HUES64 (cell line): ENCODE data around the gene MVB12A.

ENCODE experiments used
- H3K27ac ChIP-seq: 2 replicates; pipeline ENCODE4 v1.7.0; 2013; ENCODE audit warnings: low read depth, low read length, inconsistent platforms
- H3K27me3 ChIP-seq: 2 replicates; pipeline ENCODE4 v1.6.1; 2013; ENCODE audit warnings: mild to moderate bottlenecking, low read length; ENCODE audit not compliant: insufficient read depth
- H3K36me3 ChIP-seq: 2 replicates; pipeline ENCODE4 v1.6.1; 2013; ENCODE audit warnings: mild to moderate bottlenecking, low read length; ENCODE audit not compliant: insufficient read depth
- H3K4me1 ChIP-seq: 2 replicates; pipeline ENCODE4 v1.6.1; 2013; ENCODE audit warnings: mild to moderate bottlenecking, low read length, moderate library complexity; ENCODE audit not compliant: insufficient read depth
- H3K4me3 ChIP-seq: 2 replicates; pipeline ENCODE4 v1.5.1; 2013; ENCODE audit warnings: mild to moderate bottlenecking, low read length, moderate library complexity
- H3K9ac ChIP-seq: 2 replicates; pipeline ENCODE4 v1.6.1; 2013; ENCODE audit warnings: mild to moderate bottlenecking, low read depth, low read length
- H3K9me3 ChIP-seq: 2 replicates; pipeline ENCODE4 v1.6.1; 2013; ENCODE audit warnings: low read depth, low read length; ENCODE audit not compliant: insufficient read depth
- WGBS: fragments of 150-250, 120-280 bp; methylation state at CpG from one replicate; pipeline ENCODE4 v1.1.7; 2013; ENCODE audit warnings: missing lambda C conversion rate; 5-methylcytosine and 5-hydroxymethylcytosine counted together

The MVB12A gene

DNA sequence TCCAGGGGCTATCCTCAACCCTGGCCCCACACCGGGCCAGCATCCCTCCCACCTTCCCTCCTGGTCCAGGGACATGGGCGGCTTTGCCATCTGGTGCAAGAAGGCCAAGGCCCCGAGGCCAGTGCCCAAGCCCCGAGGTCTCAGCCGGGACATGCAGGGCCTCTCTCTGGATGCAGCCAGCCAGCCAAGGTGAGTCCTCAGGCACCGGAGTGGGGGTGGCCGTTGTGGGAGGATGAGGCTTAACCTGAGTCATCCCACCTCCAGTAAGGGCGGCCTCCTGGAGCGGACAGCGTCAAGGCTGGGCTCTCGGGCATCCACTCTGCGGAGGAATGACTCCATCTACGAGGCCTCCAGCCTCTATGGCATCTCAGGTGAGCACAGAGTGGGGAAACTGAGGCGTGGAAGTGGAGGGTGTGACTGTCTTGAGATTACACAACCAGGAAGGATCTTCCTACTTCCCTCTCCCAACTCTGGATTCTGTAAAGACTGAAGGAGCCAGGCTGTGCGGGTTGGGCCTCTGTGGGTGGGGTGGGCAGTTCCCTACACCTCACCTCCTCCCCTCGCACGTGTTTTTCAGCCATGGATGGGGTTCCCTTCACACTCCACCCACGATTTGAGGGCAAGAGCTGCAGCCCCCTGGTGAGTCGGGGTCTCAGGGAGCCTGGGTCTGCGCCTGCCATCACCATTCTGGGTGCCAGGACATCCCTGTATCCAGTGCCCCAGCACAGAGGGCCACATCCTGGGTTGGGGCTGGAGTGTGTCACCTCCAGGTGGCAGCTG lies 3.8 kb downstream of the MVB12A start:
- WGBS = 91% methylated on average over 18 of the region's 20 CpGs
- Histone ChIP-seq H3K9ac (no peak overlapping the region), H3K4me3 (no peak overlapping the region)

DNA sequence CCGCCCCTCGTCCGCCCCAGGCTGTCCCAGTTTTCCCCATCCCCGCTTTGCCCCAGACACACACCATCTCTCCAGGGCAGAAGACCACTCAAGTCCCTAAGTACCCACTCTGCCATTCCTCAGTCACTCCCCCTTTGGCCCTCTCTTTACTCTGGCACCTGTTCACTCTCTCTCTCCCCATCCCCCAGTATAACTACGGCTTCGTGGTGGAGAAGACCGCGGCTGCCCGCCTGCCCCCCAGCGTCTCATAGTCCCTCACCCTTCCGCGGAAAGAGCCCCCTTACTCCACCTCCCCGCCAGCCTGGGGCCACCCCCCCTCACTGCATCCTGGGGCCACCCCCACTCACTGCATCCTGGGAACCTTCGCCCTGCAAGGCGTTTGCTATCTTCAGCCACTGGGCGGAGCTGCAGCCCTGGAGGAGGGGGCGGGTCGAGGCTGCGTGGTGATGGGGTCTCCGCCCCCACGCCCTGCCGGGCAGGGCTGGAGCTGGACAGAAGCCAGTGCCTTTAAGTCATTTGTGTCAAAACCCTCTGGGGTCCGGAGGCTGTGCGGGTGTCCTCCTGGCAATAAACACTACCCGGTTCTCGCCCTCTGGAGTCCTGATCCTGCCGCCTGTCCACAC lies 5.0 kb downstream of the MVB12A start:
- Histone ChIP-seq H3K27ac (no peak overlapping the region), H3K9me3 (no peaks in the 10 kb centered on the region), H3K27me3 (no peaks in the 10 kb centered on the region), H3K36me3 (no peaks in the 10 kb centered on the region; the same call in none of the 2 replicates), H3K4me3 (peak overlapping the region; percentile 46), H3K9ac (0 out of 2 replicates have a peak overlapping the region, but pooled peaks have one; percentile 14), H3K4me1 (peaks cover 4% of the 10 kb centered on the region; the same call in 1 of the 2 replicates)
- WGBS = 13% methylated on average over 27 of the region's 27 CpGs

More for the DNA sequence above, 3.8 kb downstream of the MVB12A start:
- Histone ChIP-seq H3K36me3 (no peaks in the 10 kb centered on the region; the same call in none of the 2 replicates), H3K27me3 (no peaks in the 10 kb centered on the region), H3K9me3 (no peaks in the 10 kb centered on the region), H3K27ac (no peak overlapping the region), H3K4me1 (peaks cover 11% of the 10 kb centered on the region; the same call in 1 of the 2 replicates)

DNA sequence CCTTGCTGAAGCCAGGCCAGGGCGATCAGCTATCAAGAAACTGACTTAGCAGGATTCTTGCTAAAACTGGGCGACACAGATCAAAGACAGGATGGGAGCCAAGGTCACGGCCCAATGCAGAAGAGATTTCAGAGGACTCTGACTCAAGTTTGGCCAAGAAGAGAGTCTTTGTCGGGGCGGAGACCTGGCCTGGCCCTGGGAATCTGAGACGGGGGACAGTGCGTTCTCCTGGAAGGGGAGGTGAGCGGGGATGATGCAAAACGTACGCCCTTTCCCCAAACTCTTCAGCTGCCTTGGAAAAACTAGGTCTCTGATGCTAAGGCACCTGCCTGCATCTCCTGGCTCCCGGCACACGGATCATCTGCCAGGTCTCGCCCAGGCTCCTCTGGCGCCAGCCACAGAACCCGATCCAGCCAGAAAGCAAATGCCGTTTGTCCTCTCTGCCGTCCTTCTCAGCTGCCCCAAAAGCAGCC lies 9.8 kb downstream of the MVB12A start:
- 89% methylated on average over 17 of the region's 17 CpGs for WGBS
- Histone ChIP-seq H3K9me3 (no peaks in the 10 kb centered on the region), H3K27me3 (no peaks in the 10 kb centered on the region), H3K4me3 (no peak overlapping the region), H3K4me1 (peaks cover under 1% of the 10 kb centered on the region; the same call in 1 of the 2 replicates), H3K9ac (no peak overlapping the region), H3K27ac (no peak overlapping the region), H3K36me3 (no peaks in the 10 kb centered on the region)

DNA sequence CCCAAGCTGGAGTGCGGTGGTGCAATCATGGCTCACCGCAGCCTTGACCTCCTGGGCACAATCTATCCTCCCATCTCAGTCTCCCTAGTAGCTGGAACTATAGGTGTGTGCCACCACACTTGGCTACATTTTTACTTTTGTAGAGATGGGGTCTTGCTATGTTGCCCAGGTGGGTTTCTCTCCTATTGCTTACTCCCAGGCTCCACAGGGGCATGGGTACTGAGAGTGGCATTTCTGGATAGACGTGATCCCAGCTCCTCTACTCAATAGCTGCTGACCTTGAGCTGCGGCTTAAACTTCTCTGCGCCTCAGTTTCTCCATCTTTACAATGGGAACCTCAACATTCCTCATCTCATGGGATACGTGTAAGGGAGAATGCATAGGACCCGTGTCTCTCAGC lies 11.6 kb downstream of the MVB12A start:
- H3K4me3 ChIP-seq = no peak overlapping the region
- no peak overlapping the region for H3K27ac ChIP-seq
- no peak overlapping the region for H3K9ac ChIP-seq
- WGBS = 92% methylated on average over 7 of the region's 7 CpGs
- H3K4me1 ChIP-seq = no peaks in the 10 kb centered on the region
- H3K27me3 ChIP-seq = no peaks in the 10 kb centered on the region
- H3K9me3 ChIP-seq = no peaks in the 10 kb centered on the region
- no peaks in the 10 kb centered on the region for H3K36me3 ChIP-seq

DNA sequence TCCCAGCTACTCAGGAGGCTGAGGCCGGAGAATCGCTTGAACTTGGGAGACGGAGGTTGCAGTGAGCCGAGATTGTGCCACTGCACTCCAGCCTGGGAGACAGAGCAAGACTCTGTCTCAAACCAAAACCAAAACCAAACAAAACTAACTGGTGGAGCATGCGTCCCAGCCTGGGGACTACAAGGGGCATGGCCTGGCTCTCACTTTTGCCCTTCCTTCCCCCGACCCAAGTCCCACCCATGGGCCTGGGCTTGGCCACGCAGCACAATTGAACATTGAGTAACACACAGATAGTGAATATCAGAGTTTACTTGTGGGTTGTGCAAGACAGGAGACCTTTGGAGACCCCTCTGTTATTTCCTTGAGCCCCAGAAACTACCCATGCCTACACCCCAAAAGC lies 15.4 kb downstream of the MVB12A start:
- Histone ChIP-seq H3K36me3 (no peaks in the 10 kb centered on the region), H3K9me3 (no peaks in the 10 kb centered on the region), H3K9ac (no peak overlapping the region), H3K4me1 (no peaks in the 10 kb centered on the region), H3K27ac (no peak overlapping the region), H3K4me3 (no peak overlapping the region), H3K27me3 (no peaks in the 10 kb centered on the region)
- 94% methylated on average over 7 of the region's 7 CpGs for WGBS

DNA sequence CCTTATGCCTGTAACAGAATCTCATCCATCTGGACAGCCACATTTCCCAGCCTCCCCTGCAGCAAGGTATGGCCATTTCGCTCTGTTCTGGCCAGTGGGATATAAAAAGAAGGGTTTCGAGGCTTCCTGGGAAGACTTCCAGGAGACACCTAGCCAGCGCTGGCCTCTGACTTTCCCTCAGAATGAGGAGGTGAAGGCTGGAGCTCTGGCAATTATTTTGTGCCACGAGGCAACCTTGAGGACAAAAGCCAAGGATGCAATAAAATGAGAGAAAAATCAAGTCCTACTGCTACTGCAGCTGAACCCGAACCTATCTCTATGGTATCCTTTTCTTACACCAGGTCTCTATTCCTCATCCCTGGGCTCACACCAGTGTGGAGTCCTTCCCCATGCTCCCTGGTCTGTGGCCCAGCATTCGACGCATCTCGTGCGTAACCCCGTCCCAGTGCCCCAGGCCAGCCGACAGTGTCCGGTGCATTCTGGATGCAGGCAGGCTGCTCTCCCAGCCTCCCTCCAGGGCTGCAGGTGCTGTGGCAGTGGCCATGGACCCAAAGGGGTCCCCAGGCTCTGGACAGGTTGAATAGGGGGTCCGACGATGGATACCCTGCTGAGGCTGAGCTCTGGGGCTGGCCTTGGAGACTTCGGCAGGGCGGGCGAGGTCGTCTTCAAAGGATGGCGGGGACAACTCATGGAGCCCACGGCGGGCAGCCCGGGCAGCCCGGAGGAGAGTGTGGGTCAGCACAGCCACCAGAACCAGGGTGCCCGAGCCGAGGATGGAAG lies 16.4 kb downstream of the MVB12A start:
- H3K4me3 ChIP-seq = no peak overlapping the region
- no peaks in the 10 kb centered on the region for H3K9me3 ChIP-seq
- no peak overlapping the region for H3K27ac ChIP-seq
- H3K4me1 ChIP-seq = no peaks in the 10 kb centered on the region
- no peaks in the 10 kb centered on the region for H3K27me3 ChIP-seq
- H3K9ac ChIP-seq = no peak overlapping the region
- WGBS = 92% methylated on average over 24 of the region's 25 CpGs
- H3K36me3 ChIP-seq = no peaks in the 10 kb centered on the region

DNA sequence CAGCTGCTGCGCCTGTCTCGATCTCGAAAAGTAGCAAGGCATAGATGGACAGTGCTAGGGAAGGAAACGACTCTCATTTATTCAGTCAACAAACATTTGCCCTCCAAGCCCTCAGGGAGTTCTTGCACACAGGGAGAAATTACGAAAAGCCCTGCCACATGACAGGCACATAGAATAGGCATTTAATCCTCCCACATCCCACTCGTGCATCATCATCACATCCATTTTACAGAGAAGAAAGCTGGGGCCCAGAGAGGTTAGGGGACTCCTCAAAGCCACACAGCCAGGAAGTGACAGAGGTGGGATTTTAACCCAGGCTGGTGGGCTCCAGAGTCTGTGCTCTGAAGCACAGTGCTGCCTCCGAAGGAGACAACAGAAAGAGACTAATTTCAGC lies 17.0 kb downstream of the MVB12A start:
- no peak overlapping the region for H3K27ac ChIP-seq
- H3K4me3 ChIP-seq = no peak overlapping the region
- no peaks in the 10 kb centered on the region for H3K27me3 ChIP-seq
- H3K4me1 ChIP-seq = no peaks in the 10 kb centered on the region
- H3K36me3 ChIP-seq = no peaks in the 10 kb centered on the region
- no peak overlapping the region for H3K9ac ChIP-seq
- H3K9me3 ChIP-seq = no peaks in the 10 kb centered on the region
- whole genome bisulfite sequencing = 87% methylated on average over 7 of the region's 7 CpGs

DNA sequence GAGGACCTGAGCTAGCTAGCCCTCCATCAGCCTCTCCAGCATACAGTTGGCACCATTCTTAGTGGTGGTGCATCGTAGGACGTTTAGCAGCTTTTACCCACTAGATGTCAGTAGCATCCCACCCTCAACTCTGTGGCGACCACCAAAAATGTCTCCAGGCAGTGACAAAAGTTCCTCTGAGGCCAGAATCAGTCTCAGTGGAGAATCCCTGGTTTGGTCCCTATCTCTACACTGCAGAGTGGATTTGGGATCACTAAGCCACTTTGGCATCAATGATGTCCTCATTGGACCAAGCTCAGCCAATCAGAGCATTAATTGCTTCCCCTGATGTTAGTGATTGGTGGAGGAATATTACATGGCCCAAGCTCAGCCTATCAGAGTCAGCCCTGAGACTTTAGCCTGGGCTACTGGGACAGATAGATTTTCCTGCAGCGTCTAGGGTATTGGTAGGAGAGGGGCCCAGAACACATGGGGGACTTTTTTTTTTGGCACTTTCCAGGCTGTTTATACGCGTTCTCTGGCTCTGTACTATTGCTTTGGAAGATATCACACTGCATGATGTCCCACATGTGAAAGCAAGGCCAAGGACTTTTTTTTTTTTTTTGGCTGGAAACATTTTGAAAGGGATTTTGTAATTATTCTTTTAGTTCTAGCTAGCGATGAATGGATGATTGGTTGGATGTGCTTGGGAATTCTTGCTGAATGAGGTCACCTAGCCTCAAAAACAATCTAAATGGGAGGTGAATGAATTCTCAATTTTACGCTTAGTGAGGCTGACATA lies 21.6 kb downstream of the MVB12A start:
- Histone ChIP-seq H3K36me3 (no peaks in the 10 kb centered on the region), H3K27ac (no peak overlapping the region), H3K9ac (no peak overlapping the region), H3K9me3 (no peaks in the 10 kb centered on the region), H3K27me3 (peaks cover 5% of the 10 kb centered on the region), H3K4me3 (no peak overlapping the region), H3K4me1 (no peaks in the 10 kb centered on the region)
- 70% methylated on average over 8 of the region's 8 CpGs for WGBS

DNA sequence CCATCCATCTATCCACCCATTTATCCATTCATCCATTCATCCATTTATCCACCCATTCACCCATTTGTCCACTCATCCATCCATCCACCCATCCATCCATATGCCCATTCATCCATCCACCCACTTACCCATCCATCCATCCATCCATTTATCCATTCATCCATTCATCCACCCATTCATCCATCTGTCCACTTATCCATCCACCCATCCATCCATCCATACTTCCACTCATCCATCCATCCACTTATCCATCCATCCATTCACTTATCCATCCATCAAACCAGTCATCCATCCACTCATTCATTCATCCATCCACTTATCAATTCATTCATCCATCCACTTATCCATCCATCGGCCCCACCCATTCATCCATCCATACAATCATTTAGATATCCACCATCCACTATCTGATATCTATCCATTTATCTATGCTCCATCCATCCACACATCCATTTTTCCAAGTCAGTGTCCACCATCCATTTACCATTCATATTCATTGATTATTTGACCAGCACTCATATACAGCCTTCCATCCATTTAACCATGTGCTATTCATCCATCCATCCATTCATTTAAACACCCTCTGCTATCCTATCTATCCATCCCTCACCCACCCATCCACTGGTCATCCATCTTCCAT lies 25.8 kb downstream of the MVB12A start:
- Histone ChIP-seq H3K4me3 (no peak overlapping the region), H3K27me3 (peaks cover 20% of the 10 kb centered on the region), H3K4me1 (no peaks in the 10 kb centered on the region), H3K9me3 (no peaks in the 10 kb centered on the region), H3K27ac (no peak overlapping the region), H3K36me3 (no peaks in the 10 kb centered on the region), H3K9ac (no peak overlapping the region)
- 87% methylated on average over 1 of the region's 1 CpG for WGBS

DNA sequence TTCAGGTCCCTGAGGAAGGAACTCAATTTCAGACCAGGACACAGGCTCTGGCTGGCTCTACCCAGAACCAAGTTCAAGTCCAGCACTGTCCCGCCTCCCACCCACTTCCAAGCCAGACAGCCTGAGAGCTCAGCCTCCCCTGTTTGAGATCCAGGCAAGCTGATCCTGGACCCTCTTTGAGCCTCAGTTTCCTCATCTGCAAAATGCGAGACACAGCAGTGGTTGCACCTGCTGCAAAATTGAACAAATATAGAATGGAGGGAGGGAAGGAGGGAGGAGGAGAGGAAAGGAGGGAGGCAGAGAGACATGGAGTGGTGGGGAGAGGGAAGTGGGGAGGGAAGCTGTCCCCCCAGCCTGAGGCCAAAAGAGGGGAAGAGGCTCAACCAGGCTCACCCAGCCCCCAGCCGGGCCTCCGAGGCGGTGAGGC lies 27.9 kb downstream of the MVB12A start:
- H3K27ac ChIP-seq = no peak overlapping the region
- no peaks in the 10 kb centered on the region for H3K9me3 ChIP-seq
- peak overlapping the region; percentile 57 for H3K9ac ChIP-seq
- WGBS = 34% methylated on average over 5 of the region's 5 CpGs
- H3K36me3 ChIP-seq = no peaks in the 10 kb centered on the region
- H3K4me1 ChIP-seq = no peaks in the 10 kb centered on the region
- H3K27me3 ChIP-seq = peaks cover 20% of the 10 kb centered on the region
- peak overlapping the region; percentile 56 for H3K4me3 ChIP-seq
